Stimulated activated naive CD4-positive, alpha-beta T cell (primary cell): Measurements from ENCODE around the gene NPIPA1.
"Not testable (repeated sequence)": the region's sequence is repeated elsewhere in the genome, so short reads cannot be mapped to it uniquely, and the experiment has no call there.

ENCODE experiments used
- DNase-seq, 6 experiments: peaks; one replicate each; lab custom pipeline; 2025; lab: John Stamatoyannopoulos, UW

The NPIPA1 gene

GRCh38 chr16:14976971-14977736 lies 39.9 kb downstream of the NPIPA1 start:
- DNase-seq: not testable (repeated sequence)

GRCh38 chr16:14978281-14978680 lies 41.0 kb downstream of the NPIPA1 start:
- DNase-seq: not testable (repeated sequence)

GRCh38 chr16:14978908-14979307 lies 41.7 kb downstream of the NPIPA1 start:
- DNase-seq: not testable (repeated sequence)

- DNase-seq: not testable (repeated sequence)
These were observed 44.0 kb downstream of the NPIPA1 start for GRCh38 chr16:14981234-14981633.

- not testable (repeated sequence) for DNase-seq
These were observed 45.3 kb downstream of the NPIPA1 start for GRCh38 chr16:14982521-14982920.

GRCh38 chr16:14988092-14988491 lies 50.8 kb downstream of the NPIPA1 start:
- DNase-seq: not testable (repeated sequence)

- not testable (repeated sequence) for DNase-seq
These were observed 51.5 kb downstream of the NPIPA1 start for GRCh38 chr16:14988661-14989191.

GRCh38 chr16:14989291-14990281 lies 52.3 kb downstream of the NPIPA1 start:
- not testable (repeated sequence) for DNase-seq

GRCh38 chr16:14993277-14994151 lies 56.3 kb downstream of the NPIPA1 start:
- DNase-seq: not testable (repeated sequence)

GRCh38 chr16:14996702-14997101 lies 59.5 kb downstream of the NPIPA1 start:
- DNase-seq: not testable (repeated sequence)

- not testable (repeated sequence) for DNase-seq
These were observed 61.1 kb downstream of the NPIPA1 start for GRCh38 chr16:14998300-14998699.

GRCh38 chr16:14999845-15000244 lies 62.6 kb downstream of the NPIPA1 start:
- DNase-seq: not testable (repeated sequence)
